RCC 7860 (cell line): ENCODE results near the gene LRFN5.
"Not testable (repeated sequence)": the region's sequence is repeated elsewhere in the genome, so short reads cannot be mapped to it uniquely, and the experiment has no call there.

Experiments
- DNase-seq: peaks from one replicate; pipeline ENCODE4 v3.0.0-alpha.2; 2015; ENCODE audit warnings: low spot score
- FAIRE-seq: peaks from 2 replicates; lab custom pipeline; 2012; peaks lifted over from hg19 to GRCh38; lab: Jason Lieb, UNC

LRFN5 gene

GRCh38 chr14:41606532-41607303 lies at the start of gene LRFN5:
Gene LRFN5, plus strand, starts transcription at chr14:41606876.
- DNase-seq (no peak), FAIRE-seq (no peak)

GRCh38 chr14:41558490-41558889 lies 48.2 kb upstream of the LRFN5 start:
- no peak for DNase-seq
- FAIRE-seq = no peak

GRCh38 chr14:41566864-41567263 lies 39.8 kb upstream of the LRFN5 start:
- DNase-seq, FAIRE-seq: not testable (repeated sequence)

GRCh38 chr14:41568979-41569378 lies 37.7 kb upstream of the LRFN5 start:
- DNase-seq (no peak), FAIRE-seq (no peak)

GRCh38 chr14:41570415-41571155 lies 36.1 kb upstream of the LRFN5 start:
- FAIRE-seq = no peak
- no peak for DNase-seq

GRCh38 chr14:41586237-41586636 lies 20.4 kb upstream of the LRFN5 start:
- DNase-seq (no peak), FAIRE-seq (no peak)

- no peak for FAIRE-seq
- no peak for DNase-seq
Observed at GRCh38 chr14:41597647-41598046, 9.0 kb upstream of the LRFN5 start.

- FAIRE-seq, DNase-seq: not testable (repeated sequence)
Observed at GRCh38 chr14:41599805-41600385, 6.8 kb upstream of the LRFN5 start.

GRCh38 chr14:41604721-41605531 lies 1.8 kb upstream of the LRFN5 start:
- DNase-seq (peak; percentile 21), FAIRE-seq (no peak)

- no peak for DNase-seq
- FAIRE-seq = no peak
Observed at GRCh38 chr14:41605550-41606281, 960 bp upstream of the LRFN5 start.

GRCh38 chr14:41606282-41606531 lies 469 bp upstream of the LRFN5 start:
- FAIRE-seq = no peak
- DNase-seq = no peak

GRCh38 chr14:41607304-41607775 lies 664 bp downstream of the LRFN5 start:
- DNase-seq = no peak
- no peak for FAIRE-seq

- FAIRE-seq = no peak
Observed at GRCh38 chr14:41607966-41608663, 1.4 kb downstream of the LRFN5 start.

GRCh38 chr14:41608681-41609390 lies 2.2 kb downstream of the LRFN5 start:
- FAIRE-seq = no peak
- DNase-seq = no peak

More at GRCh38 chr14:41607966-41608663, 1.4 kb downstream of the LRFN5 start:
- DNase-seq = no peak

GRCh38 chr14:41609704-41610183 lies 3.1 kb downstream of the LRFN5 start:
- FAIRE-seq (no peak), DNase-seq (peak; percentile 21)

GRCh38 chr14:41615011-41615595 lies 8.4 kb downstream of the LRFN5 start:
- FAIRE-seq (no peak), DNase-seq (no peak)

GRCh38 chr14:41623736-41624135 lies 17.1 kb downstream of the LRFN5 start:
- FAIRE-seq (no peak), DNase-seq (no peak)

GRCh38 chr14:41629876-41630275 lies 23.2 kb downstream of the LRFN5 start:
- no peak for DNase-seq

GRCh38 chr14:41634286-41634685 lies 27.6 kb downstream of the LRFN5 start:
- DNase-seq (no peak), FAIRE-seq (no peak)

More at GRCh38 chr14:41629876-41630275, 23.2 kb downstream of the LRFN5 start:
- no peak for FAIRE-seq
